GM19324 (cell line): ENCODE results near the gene TEDC1.

Source experiments
- ATAC-seq: cut with Tn5 transposase; IDR thresholded peaks from one replicate; pipeline ENCODE4 v1.9.1; 2021; ENCODE audit warnings: mild to moderate bottlenecking, moderate library complexity; ENCODE audit not compliant: unreplicated experiment, low FRiP score

The TEDC1 gene

GRCh38 chr14:105456736-105457617 lies 34.1 kb upstream of the TEDC1 start:
- ATAC-seq: no peak

GRCh38 chr14:105458010-105458409 lies 33.0 kb upstream of the TEDC1 start:
- ATAC-seq: no peak

DNA sequence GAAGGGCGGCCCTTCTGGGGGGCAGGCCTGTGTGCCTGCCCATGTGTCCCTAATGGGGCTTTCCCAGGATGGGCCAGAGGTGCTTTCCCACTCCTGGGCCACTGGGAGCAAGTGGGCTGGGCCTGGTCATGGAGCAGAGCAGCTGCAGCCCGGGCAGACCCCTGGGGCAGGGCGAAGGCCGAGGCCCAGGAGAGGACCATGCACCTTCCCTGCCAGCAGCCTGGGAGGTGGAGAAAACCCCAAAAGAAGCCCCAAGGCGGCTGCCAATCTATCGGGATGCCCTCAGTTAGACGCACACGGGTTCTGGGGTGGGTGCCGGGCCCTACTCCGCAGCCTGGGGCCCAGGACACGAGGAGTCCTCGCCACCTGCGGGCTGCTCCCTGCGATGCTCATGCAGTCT lies 32.5 kb upstream of the TEDC1 start:
- ATAC-seq: no peak

DNA sequence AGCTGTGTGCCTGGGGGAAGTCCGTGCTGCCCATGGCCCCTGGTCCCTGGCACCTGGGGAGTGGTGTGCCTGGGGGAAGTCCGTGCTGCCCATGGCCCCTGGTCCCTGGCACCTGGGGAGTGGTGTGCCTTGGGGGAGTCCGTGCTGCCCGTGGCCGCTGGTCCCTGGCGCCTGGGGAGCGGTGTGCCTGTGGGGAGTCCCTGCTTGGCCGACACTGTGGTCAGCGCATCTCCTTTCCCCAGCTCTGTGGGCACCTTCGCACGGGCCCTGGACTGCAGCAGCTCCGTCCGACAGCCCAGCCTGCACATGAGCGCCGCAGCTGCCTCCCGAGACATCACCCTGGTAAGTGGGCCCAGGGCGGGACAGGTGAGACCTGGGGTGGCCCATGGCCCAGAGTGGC lies 30.9 kb upstream of the TEDC1 start:
- no peak for ATAC-seq

DNA sequence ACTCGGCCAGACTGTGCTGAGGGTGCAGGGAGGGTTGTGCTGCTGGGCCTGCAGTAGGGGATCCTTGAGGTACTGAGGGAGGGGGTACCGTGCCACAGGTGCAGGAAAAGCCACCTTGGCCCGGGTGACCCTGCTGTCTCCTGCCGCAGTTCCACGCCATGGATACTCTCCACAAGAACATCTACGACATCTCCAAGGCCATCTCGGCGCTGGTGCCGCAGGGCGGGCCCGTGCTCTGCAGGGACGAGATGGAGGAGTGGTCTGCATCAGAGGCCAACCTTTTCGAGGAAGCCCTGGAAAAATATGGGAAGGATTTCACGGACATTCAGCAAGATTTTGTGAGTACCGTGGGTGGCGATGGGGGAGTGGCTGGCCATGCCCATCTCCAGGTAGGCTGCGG lies 30.4 kb upstream of the TEDC1 start:
- no peak for ATAC-seq

GRCh38 chr14:105461903-105462302 lies 29.1 kb upstream of the TEDC1 start:
- ATAC-seq: no peak

DNA sequence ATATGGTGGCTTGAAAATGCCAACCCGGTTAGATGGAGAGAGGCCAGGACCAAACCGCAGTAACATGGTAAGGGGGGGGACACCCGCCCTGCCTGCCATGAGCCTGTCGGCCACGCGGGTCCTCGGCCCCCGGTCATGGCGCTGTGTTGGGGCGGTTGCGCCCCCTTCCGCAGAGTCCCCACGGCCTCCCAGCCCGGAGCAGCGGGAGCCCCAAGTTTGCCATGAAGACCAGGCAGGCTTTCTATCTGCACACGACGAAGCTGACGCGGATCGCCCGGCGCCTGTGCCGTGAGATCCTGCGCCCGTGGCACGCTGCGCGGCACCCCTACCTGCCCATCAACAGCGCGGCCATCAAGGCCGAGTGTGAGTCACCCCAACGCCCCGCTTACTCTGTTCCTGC lies 26.5 kb upstream of the TEDC1 start:
- ATAC-seq: no peak

GRCh38 chr14:105465209-105466031 lies 25.6 kb upstream of the TEDC1 start:
- ATAC-seq: no peak

- no peak for ATAC-seq
These were observed 24.4 kb upstream of the TEDC1 start for GRCh38 chr14:105466531-105467248.

GRCh38 chr14:105467249-105467941 lies 23.7 kb upstream of the TEDC1 start:
- ATAC-seq: no peak

DNA sequence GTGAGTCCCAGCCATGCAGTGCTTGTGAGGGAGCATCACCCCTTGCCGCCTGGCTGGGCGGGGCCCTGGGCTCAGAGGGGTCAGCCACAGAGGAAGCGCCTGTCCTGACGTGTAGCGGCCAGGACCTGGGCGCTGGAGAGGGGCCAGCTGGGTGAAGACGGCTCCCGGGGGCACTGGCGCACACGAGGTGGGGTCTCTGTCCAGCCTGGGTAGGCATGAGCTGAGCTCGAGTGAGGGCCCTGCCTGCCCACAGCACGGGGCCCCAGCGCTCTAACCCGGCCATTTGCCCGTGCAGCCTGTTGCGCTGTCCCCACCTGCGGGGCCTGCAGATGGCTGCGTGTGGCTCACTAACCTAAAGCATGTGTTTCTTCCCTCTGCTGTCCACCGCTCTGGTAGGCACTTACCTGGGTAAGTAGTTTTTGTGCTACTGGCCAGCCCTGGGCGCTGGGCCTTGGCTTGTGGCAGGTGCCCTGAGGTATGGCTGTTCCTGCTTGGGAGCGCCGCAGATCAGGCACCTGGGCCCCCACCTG lies 23.0 kb upstream of the TEDC1 start:
- no peak for ATAC-seq

GRCh38 chr14:105468621-105469241 lies 22.3 kb upstream of the TEDC1 start:
- ATAC-seq: no peak

GRCh38 chr14:105469456-105470349 lies 21.3 kb upstream of the TEDC1 start:
- no peak for ATAC-seq

DNA sequence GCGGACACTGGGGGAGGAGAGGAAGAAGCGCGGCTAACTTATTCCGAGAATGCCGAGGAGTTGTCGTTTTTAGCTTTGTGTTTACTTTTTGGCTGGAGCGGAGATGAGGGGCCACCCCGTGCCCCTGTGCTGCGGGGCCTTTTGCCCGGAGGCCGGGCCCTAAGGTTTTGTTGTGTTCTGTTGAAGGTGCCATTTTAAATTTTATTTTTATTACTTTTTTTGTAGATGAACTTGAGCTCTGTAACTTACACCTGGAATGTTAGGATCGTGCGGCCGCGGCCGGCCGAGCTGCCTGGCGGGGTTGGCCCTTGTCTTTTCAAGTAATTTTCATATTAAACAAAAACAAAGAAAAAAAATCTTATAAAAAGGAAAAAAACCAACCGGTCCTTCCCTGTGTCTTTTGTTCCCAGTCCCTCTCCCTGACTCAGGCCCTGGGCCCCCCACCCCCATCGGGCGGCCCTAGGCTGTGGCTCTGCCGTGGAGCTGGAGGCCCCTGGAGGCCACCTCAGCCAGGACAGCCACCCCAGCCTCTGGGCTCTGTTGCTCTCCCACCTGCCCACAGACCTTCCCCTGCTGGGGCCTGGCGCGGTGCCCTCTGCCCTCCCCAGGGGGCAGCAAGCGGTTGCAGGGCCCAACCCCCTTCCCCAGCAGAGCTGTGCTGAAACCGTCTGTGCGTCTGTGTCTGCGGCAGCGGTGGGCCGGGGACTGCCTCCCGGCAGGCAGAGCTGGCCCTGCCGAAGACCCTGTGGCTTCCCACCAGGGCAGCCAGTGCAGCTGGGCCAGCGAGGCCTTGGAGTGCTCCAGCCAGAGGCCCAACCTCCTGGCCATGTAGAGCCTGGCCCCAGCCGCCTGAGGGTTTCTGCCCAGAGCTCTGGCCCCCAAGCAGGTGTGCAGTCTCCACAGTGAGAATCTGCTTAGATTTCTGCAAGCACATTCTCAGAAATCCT lies 20.4 kb upstream of the TEDC1 start:
- no peak for ATAC-seq

GRCh38 chr14:105471297-105471821 lies 19.7 kb upstream of the TEDC1 start:
- ATAC-seq: no peak

GRCh38 chr14:105471823-105472485 lies 19.1 kb upstream of the TEDC1 start:
- no peak for ATAC-seq

DNA sequence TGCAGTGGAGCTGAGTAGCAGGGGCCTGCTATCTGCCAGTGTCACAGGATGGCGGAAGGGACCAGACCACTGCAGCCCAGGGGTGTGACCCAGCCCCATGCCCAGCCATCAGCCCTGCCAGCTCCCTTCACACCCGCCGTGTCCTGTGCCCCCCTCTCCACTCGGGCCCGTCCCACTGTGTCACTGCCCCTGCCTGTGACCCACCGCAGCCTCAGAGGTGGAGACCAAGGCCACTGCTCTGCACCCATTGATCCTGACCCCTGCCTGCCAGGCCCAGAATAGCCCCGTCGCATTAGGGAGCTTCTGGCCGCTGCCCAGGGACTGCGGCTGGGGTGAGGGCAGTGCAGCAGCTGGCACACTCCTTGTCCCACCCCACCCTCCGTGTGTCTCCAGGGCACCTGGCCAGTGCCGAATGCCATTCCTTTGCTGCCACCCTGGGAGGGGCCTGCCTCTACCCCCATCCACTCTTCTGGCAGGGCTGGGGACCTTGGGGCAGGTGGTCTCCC lies 18.5 kb upstream of the TEDC1 start:
- ATAC-seq: no peak
